Tibial nerve (tissue), 4 donors: ENCODE measurements around the gene YWHAG. TPM values are rescaled to one million over a fixed set of nuclear protein-coding genes. Genes with fewer than 3 reads are reported as not detected.

Experiments used
- DNase-seq, 2 donors: peaks; one replicate each; pipeline ENCODE4 v3.0.0-alpha.2; 2019; ENCODE audit warnings: low spot score in 2 of 2
- H3K27ac ChIP-seq, 4 donors: fragments of 200-600 bp; sonication (generic) in 3 of 4; one replicate each; pipeline ENCODE4 v1.5.1; 2017 to 2019; ENCODE audit warnings: mild to moderate bottlenecking in 1 of 4
- H3K27me3 ChIP-seq, 2 donors: fragments of 200-600 bp; sonication (generic) in 1 of 2; one replicate each; pipeline versions ENCODE4 v1.5.1 to v1.6.0; 2017 to 2019
- H3K36me3 ChIP-seq, 3 donors: fragments of 200-600 bp; sonication (generic); one replicate each; pipeline ENCODE4 v1.5.1; 2018 to 2019
- H3K4me1 ChIP-seq, 4 donors: fragments of 200-600 bp; sonication (generic) in 3 of 4; one replicate each; pipeline ENCODE4 v1.5.1; 2017 to 2019
- H3K4me3 ChIP-seq, 4 donors: fragments of 200-600 bp; sonication (generic) in 3 of 4; one replicate each; pipeline ENCODE4 v1.5.1; 2017 to 2019; ENCODE audit warnings: mild to moderate bottlenecking in 1 of 4, moderate library complexity in 1 of 4
- H3K9me3 ChIP-seq, 4 donors: fragments of 200-600 bp; sonication (generic) in 3 of 4; one replicate each; pipeline ENCODE4 v1.5.1; 2017 to 2019
- CTCF ChIP-seq, 5 experiments: fragments of 200-600 bp in 3 of 5; fragments of 450-650 bp in 2 of 5; sonication (generic) in 3 of 5; IDR thresholded peaks; one replicate each; pipeline ENCODE4 v1.5.1; 2016 to 2019; ENCODE audit warnings: antibody characterized with exemption in 5 of 5, mild to moderate bottlenecking in 3 of 5, moderate library complexity in 2 of 5
- EP300 ChIP-seq, 2 donors: sonication (generic); formaldehyde crosslinking; IDR thresholded peaks; one replicate each; pipeline ENCODE4 v1.6.1; 2017; ENCODE audit warnings: antibody characterized with exemption in 2 of 2, mild to moderate bottlenecking in 1 of 2
- POLR2A ChIP-seq, 2 donors: fragments of 450-650 bp; IDR thresholded peaks; one replicate each; pipeline ENCODE4 v1.6.1; 2017; ENCODE audit warnings: antibody characterized with exemption in 2 of 2, mild to moderate bottlenecking in 2 of 2, moderate library complexity in 2 of 2
- WGBS, 2 donors: methylation state at CpG; one replicate each; pipeline ENCODE4 v1.1.5; 2018; 5-methylcytosine and 5-hydroxymethylcytosine counted together
- total RNA-seq, 4 donors: library from RNA; depleted of rRNA; stranded (reverse); fragments of >200 nt; gene quantifications; one replicate each; pipeline ENCODE4 v1.1.0, GENCODE V29; 2016

Gene YWHAG
- total RNA-seq, 4 donors from 2014 or later = 54.9 to 96.6 (median 81.7) TPM

- no peaks in the 10 kb centered on the region for H3K9me3 ChIP-seq
- DNase-seq = no peak
- H3K27ac ChIP-seq = no peak overlapping the region
- H3K4me1 ChIP-seq = peaks cover 0 to 55% (median 18%) of the 10 kb centered on the region in 4 donors
- peaks cover 0 to 18% (median 4%) of the 10 kb centered on the region in 3 donors for H3K36me3 ChIP-seq
- H3K27me3 ChIP-seq = no peaks in the 10 kb centered on the region
- WGBS, 2 donors = 87 to 89% methylated on average over 6 of the region's 6 CpGs
- H3K4me3 ChIP-seq = no peak overlapping the region
- TF ChIP-seq EP300 (IDR thresholded peaks at IDR 0.05) = no peak
- no peak for TF ChIP-seq CTCF (IDR thresholded peaks at IDR 0.05)
- no peak for TF ChIP-seq POLR2A (IDR thresholded peaks at IDR 0.05)
Observed at GRCh38 chr7:76334320-76334967, 24.3 kb downstream of the YWHAG start.

GRCh38 chr7:76333511-76334101 lies 25.2 kb downstream of the YWHAG start:
- no peak for DNase-seq
- H3K4me1 ChIP-seq = peaks cover 0 to 51% (median 18%) of the 10 kb centered on the region in 4 donors
- H3K36me3 ChIP-seq = peaks cover 0 to 21% (median 12%) of the 10 kb centered on the region in 3 donors
- peak overlapping the region in 2 of 4 donors; percentile 3 to 33 for H3K27ac ChIP-seq
- TF ChIP-seq EP300 (IDR thresholded peaks at IDR 0.05) (no peak), POLR2A (IDR thresholded peaks at IDR 0.05) (no peak), CTCF (IDR thresholded peaks at IDR 0.05) (no peak)
- no peak overlapping the region for H3K4me3 ChIP-seq
- H3K27me3 ChIP-seq = no peaks in the 10 kb centered on the region
- 53 to 64% methylated on average over 14 of the region's 14 CpGs for WGBS, 2 donors
- H3K9me3 ChIP-seq = no peaks in the 10 kb centered on the region

- 72 to 81% methylated on average over 9 of the region's 9 CpGs for WGBS, 2 donors
- DNase-seq = no peak
- H3K36me3 ChIP-seq = peaks cover 0 to 26% (median 12%) of the 10 kb centered on the region in 3 donors
- no peak overlapping the region for H3K27ac ChIP-seq
- H3K4me1 ChIP-seq = peaks cover 0 to 40% (median 18%) of the 10 kb centered on the region in 4 donors
- no peaks in the 10 kb centered on the region for H3K9me3 ChIP-seq
- TF ChIP-seq EP300 (IDR thresholded peaks at IDR 0.05) = no peak
- TF ChIP-seq CTCF (IDR thresholded peaks at IDR 0.05) = no peak
- no peak for TF ChIP-seq POLR2A (IDR thresholded peaks at IDR 0.05)
- H3K4me3 ChIP-seq = no peak overlapping the region
- H3K27me3 ChIP-seq = no peaks in the 10 kb centered on the region
Observed at GRCh38 chr7:76332078-76332477, 26.7 kb downstream of the YWHAG start.

- H3K9me3 ChIP-seq = no peaks in the 10 kb centered on the region
- no peak overlapping the region for H3K4me3 ChIP-seq
- peaks cover 0 to 29% (median 12%) of the 10 kb centered on the region in 3 donors for H3K36me3 ChIP-seq
- TF ChIP-seq EP300 (IDR thresholded peaks at IDR 0.05) = no peak
- TF ChIP-seq CTCF (IDR thresholded peaks at IDR 0.05) = no peak
- no peak for TF ChIP-seq POLR2A (IDR thresholded peaks at IDR 0.05)
- 71 to 77% methylated on average over 5 of the region's 5 CpGs for WGBS, 2 donors
- no peak overlapping the region for H3K27ac ChIP-seq
- peaks cover 0 to 47% (median 18%) of the 10 kb centered on the region in 4 donors for H3K4me1 ChIP-seq
- no peaks in the 10 kb centered on the region for H3K27me3 ChIP-seq
- no peak for DNase-seq
Observed at GRCh38 chr7:76330673-76331072, 28.1 kb downstream of the YWHAG start.

GRCh38 chr7:76330261-76330660 lies 28.5 kb downstream of the YWHAG start:
- Histone ChIP-seq H3K36me3 (peaks cover 0 to 30% (median 12%) of the 10 kb centered on the region in 3 donors), H3K4me1 (peaks cover 0 to 47% (median 18%) of the 10 kb centered on the region in 4 donors), H3K27me3 (no peaks in the 10 kb centered on the region), H3K27ac (no peak overlapping the region), H3K4me3 (no peak overlapping the region), H3K9me3 (no peaks in the 10 kb centered on the region)
- 57% methylated on average over 4 of the region's 4 CpGs for WGBS, 2 donors
- TF ChIP-seq POLR2A (IDR thresholded peaks at IDR 0.05) = no peak
- TF ChIP-seq CTCF (IDR thresholded peaks at IDR 0.05) = no peak
- no peak for TF ChIP-seq EP300 (IDR thresholded peaks at IDR 0.05)
- DNase-seq = no peak
